RWPE2 (cell line): ENCODE data around the gene PRR36.

Experiments
- ATAC-seq: fragments of 200-7000 bp; cut with Tn5 transposase; 3 replicates; pipeline ENCODE4 v1.9.1; 2021; ENCODE audit warnings: low read depth
- DNase-seq: peaks from one replicate; pipeline ENCODE4 v3.0.0-alpha.2; 2020; ENCODE audit warnings: low spot score
- H3K27ac ChIP-seq: fragments of 450-650 bp; 2 replicates; pipeline ENCODE4 v1.5.1; 2017; ENCODE audit warnings: mild to moderate bottlenecking; ENCODE audit not compliant: poor library complexity, severe bottlenecking
- H3K27me3 ChIP-seq: fragments of 250-450 bp; sonication (Bioruptor Pico); 2 replicates; pipeline ENCODE4 v1.5.1; 2021; ENCODE audit warnings: mild to moderate bottlenecking, moderate library complexity; ENCODE audit not compliant: insufficient read depth, poor library complexity, severe bottlenecking
- H3K36me3 ChIP-seq: fragments of 250-450 bp; sonication (Bioruptor Pico); 2 replicates; pipeline ENCODE4 v1.5.1; 2020; ENCODE audit warnings: low read depth, mild to moderate bottlenecking, moderate library complexity
- H3K4me1 ChIP-seq: fragments of 250-450 bp; sonication (Bioruptor Pico); 2 replicates; pipeline ENCODE4 v1.5.1; 2021; ENCODE audit warnings: mild to moderate bottlenecking, moderate library complexity; ENCODE audit not compliant: insufficient read depth, poor library complexity, severe bottlenecking
- H3K4me3 ChIP-seq: fragments of 250-450 bp; sonication (Bioruptor Pico); 2 replicates; pipeline ENCODE4 v1.5.1; 2021; ENCODE audit warnings: mild to moderate bottlenecking, moderate library complexity; ENCODE audit not compliant: severe bottlenecking
- H3K9me3 ChIP-seq: fragments of 250-450 bp; sonication (Bioruptor Pico); 2 replicates; pipeline ENCODE4 v1.5.1; 2021; ENCODE audit warnings: mild to moderate bottlenecking, moderate library complexity; ENCODE audit not compliant: severe bottlenecking
- CTCF ChIP-seq: fragments of 450-650 bp; IDR thresholded peaks from one replicate; pipeline ENCODE4 v1.5.1; 2017; ENCODE audit warnings: mild to moderate bottlenecking, moderate library complexity; ENCODE audit not compliant: poor library complexity, severe bottlenecking

PRR36 gene

GRCh38 chr19:7907122-7907521, 32.9 kb upstream of the PRR36 start:
- H3K4me1 ChIP-seq: peaks cover 8% of the 10 kb centered on the region
- DNase-seq (peak; percentile 61), ATAC-seq (no peak)
- H3K4me3 ChIP-seq: no peak overlapping the region
- no peaks in the 10 kb centered on the region for H3K9me3 ChIP-seq
- H3K27me3 ChIP-seq: no peaks in the 10 kb centered on the region
- TF ChIP-seq CTCF: no peak
- H3K36me3 ChIP-seq: peaks cover 32% of the 10 kb centered on the region
- no peak overlapping the region for H3K27ac ChIP-seq

- Histone ChIP-seq H3K4me1 (peaks cover 13% of the 10 kb centered on the region), H3K36me3 (peaks cover 22% of the 10 kb centered on the region), H3K27me3 (no peaks in the 10 kb centered on the region), H3K9me3 (no peaks in the 10 kb centered on the region), H3K27ac (no peak overlapping the region), H3K4me3 (no peak overlapping the region)
- TF ChIP-seq CTCF: no peak
- ATAC-seq (no peak), DNase-seq (no peak)
Observed at GRCh38 chr19:7905859-7906258, 31.7 kb upstream of the PRR36 start.

DNA sequence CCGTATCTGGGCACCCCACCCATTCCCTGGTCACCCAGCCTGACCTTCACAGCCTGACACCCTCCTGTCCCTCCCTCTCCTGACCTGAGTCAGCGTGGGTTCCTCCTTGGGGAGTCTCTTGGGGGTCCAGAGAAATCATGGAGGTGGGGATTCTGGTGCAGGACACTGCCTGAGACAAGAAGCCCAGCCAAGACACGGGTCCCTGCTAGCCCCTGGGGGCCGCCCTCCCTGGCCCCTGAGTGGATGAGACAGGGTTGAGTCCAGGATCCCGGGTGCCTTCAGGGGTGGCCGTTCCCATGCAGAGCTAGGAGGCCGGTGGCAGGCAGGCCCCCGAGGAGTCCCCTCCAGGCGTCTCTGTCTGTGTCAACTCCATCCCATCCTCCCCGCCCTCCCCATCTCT, 31.1 kb upstream of the PRR36 start:
- ATAC-seq: no peak
- TF ChIP-seq CTCF: no peak
- Histone ChIP-seq H3K9me3 (no peaks in the 10 kb centered on the region), H3K4me3 (no peak overlapping the region), H3K4me1 (peaks cover 13% of the 10 kb centered on the region), H3K27me3 (no peaks in the 10 kb centered on the region), H3K27ac (peak overlapping the region; percentile 67), H3K36me3 (peaks cover 17% of the 10 kb centered on the region)
- peak; percentile 50 for DNase-seq

GRCh38 chr19:7904074-7905020, 30.2 kb upstream of the PRR36 start:
- Histone ChIP-seq H3K27ac (peak overlapping the region; percentile 67), H3K4me3 (peak overlapping the region; percentile 75), H3K36me3 (peaks cover 18% of the 10 kb centered on the region), H3K9me3 (no peaks in the 10 kb centered on the region), H3K27me3 (no peaks in the 10 kb centered on the region), H3K4me1 (peaks cover 13% of the 10 kb centered on the region)
- TF ChIP-seq CTCF: no peak
- ATAC-seq (no peak), DNase-seq (peak; percentile 41)
